Inflammatory macrophage treated with lipopolysaccharide for 1 hour (primary cell): ENCODE results near the gene SRPK1.
A peak's percentile ranks its signal among the peaks of the same experiment; 100 is the strongest.

Experiments used
- DNase-seq, 2 donors: peaks; one replicate each; pipeline ENCODE4 v3.0.0-alpha.2; 2020 to 2022

The SRPK1 gene

GRCh38 chr6:35809809-35810208 is 111.1 kb downstream of the SRPK1 start:
- no peak for DNase-seq

- no peak for DNase-seq
Measured at GRCh38 chr6:35808688-35809087, 112.2 kb downstream of the SRPK1 start.

- peak; percentile 15 to 34 for DNase-seq
Measured at GRCh38 chr6:35804996-35805736, 115.7 kb downstream of the SRPK1 start, which contains the start of gene LHFPL5. Gene LHFPL5 (plus strand): TSS chr6:35805352. CDS start chr6:35805671, 319 bp downstream.

- no peak for DNase-seq
Measured at GRCh38 chr6:35801148-35801547, 119.8 kb downstream of the SRPK1 start.

GRCh38 chr6:35798706-35799105 is 122.2 kb downstream of the SRPK1 start:
- DNase-seq, result no peak

GRCh38 chr6:35797837-35798526 is 122.9 kb downstream of the SRPK1 start:
- DNase-seq, result no peak

GRCh38 chr6:35796236-35796635 is 124.7 kb downstream of the SRPK1 start:
- DNase-seq, result no peak

GRCh38 chr6:35795453-35796071 is 125.3 kb downstream of the SRPK1 start:
- no peak for DNase-seq

- DNase-seq, result no peak
Measured at GRCh38 chr6:35794536-35795452, 126.1 kb downstream of the SRPK1 start.

GRCh38 chr6:35790683-35791082 is 130.2 kb downstream of the SRPK1 start:
- DNase-seq, result no peak

GRCh38 chr6:35788423-35788982 is 132.4 kb downstream of the SRPK1 start:
- no peak for DNase-seq

- DNase-seq, result no peak
Measured at GRCh38 chr6:35787266-35788218, 133.4 kb downstream of the SRPK1 start.

GRCh38 chr6:35786810-35787209 is 134.1 kb downstream of the SRPK1 start:
- no peak for DNase-seq

- no peak for DNase-seq
Measured at GRCh38 chr6:35786272-35786671, 134.6 kb downstream of the SRPK1 start.

GRCh38 chr6:35784200-35784599 is 136.7 kb downstream of the SRPK1 start:
- DNase-seq, result no peak
